NB4 (cell line): ENCODE results near the gene ZBTB7C.

Experiments used
- DNase-seq: peaks from one replicate; pipeline ENCODE4 v3.0.0; 2010; ENCODE audit warnings: low read depth
- H3K4me3 ChIP-seq: one replicate; pipeline ENCODE4 v1.5.1; 2011; ENCODE audit warnings: mild to moderate bottlenecking, low read depth, low read length, moderate library complexity
- CTCF ChIP-seq: IDR thresholded peaks from one replicate; pipeline ENCODE4 v1.5.1; 2012; ENCODE audit warnings: low read depth, low read length
- MAX ChIP-seq: IDR thresholded peaks from 2 replicates; pipeline ENCODE4 v1.6.1; 2011; ENCODE audit warnings: low read depth, low read length
- MYC ChIP-seq: IDR thresholded peaks from 2 replicates; pipeline ENCODE4 v1.6.1; 2011; ENCODE audit warnings: low read depth, low read length
- POLR2A ChIP-seq: IDR thresholded peaks from 2 replicates; pipeline ENCODE4 v1.6.1; 2011; ENCODE audit warnings: mild to moderate bottlenecking; ENCODE audit not compliant: insufficient read length; ENCODE audit errors: extremely low read depth

Gene ZBTB7C

DNA sequence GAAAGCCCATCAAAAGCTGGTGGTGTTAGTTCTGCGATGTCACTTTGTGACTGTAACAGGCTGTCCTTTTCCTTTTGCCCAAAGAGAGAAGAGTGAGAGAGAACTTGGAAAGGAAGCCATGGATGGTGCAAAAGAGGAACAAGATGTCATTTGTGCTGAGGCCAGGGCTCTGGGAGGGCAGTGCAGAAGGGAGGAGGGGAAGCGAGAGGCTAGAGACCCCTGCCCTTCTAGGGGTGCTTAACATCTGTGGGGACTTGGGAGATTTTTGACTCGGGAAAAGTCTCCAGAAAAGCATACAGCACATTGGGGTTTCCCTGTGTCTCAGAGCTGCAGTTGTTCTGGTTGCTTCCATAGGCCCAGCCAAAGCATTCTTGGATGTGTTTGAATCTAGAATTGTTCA is 49.6 kb downstream of the ZBTB7C start:
- TF ChIP-seq MAX: no peak
- TF ChIP-seq MYC: no peak
- no peak for TF ChIP-seq CTCF
- no peak overlapping the region for H3K4me3 ChIP-seq
- DNase-seq: no peak

- TF ChIP-seq POLR2A (no peak), CTCF (no peak), MAX (no peak), MYC (no peak)
- H3K4me3 ChIP-seq: no peak overlapping the region
- no peak for DNase-seq
Observed at GRCh38 chr18:48358868-48359267, 50.3 kb downstream of the ZBTB7C start.

- no peak overlapping the region for H3K4me3 ChIP-seq
- no peak for DNase-seq
- TF ChIP-seq CTCF (no peak), POLR2A (no peak), MAX (no peak), MYC (no peak)
Observed at GRCh38 chr18:48356909-48357631, 52.1 kb downstream of the ZBTB7C start.

DNA sequence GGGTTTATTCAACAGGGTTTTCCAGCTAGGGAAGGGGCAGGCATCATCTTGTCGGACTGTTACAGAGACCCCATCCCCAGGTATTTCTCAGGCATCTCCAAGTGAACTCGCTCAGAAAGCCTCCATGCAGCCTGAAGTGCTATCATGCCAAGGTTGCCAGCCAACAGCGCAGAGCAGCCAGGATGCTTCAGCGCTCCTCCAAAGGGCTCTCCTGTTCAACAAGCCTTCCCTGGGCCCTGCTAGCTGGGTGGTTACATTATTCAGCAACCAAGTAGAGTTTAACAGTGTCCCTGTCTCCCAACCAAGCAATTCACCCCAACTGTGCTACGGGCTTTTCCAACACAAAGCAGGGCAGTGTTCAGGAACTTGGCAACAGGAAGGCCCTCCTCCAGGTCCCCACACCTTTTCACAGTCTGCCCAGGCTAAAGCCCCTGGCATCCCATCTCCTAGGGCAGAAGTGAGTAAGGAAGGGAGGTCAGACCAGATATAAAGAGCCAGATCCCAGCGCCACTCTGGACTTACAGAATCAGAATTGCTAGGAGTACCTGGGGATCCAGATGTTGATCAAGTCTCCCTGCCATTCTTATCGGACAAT is 52.9 kb downstream of the ZBTB7C start:
- TF ChIP-seq MAX: no peak
- no peak for TF ChIP-seq CTCF
- TF ChIP-seq MYC: no peak
- no peak for TF ChIP-seq POLR2A
- H3K4me3 ChIP-seq: no peak overlapping the region
- DNase-seq: no peak

GRCh38 chr18:48355276-48356115 is 53.7 kb downstream of the ZBTB7C start:
- H3K4me3 ChIP-seq: no peak overlapping the region
- no peak for DNase-seq
- TF ChIP-seq POLR2A: no peak
- no peak for TF ChIP-seq MYC
- no peak for TF ChIP-seq MAX
- no peak for TF ChIP-seq CTCF
